ENCODE results near the gene MAP1LC3A. TPM values are rescaled to one million over a fixed set of nuclear protein-coding genes. Genes with fewer than 3 reads are reported as not detected.

Gene MAP1LC3A
- polyA plus RNA-seq, 4 donors = 35.0 to 83.6 (median 53.6) TPM

DNA sequence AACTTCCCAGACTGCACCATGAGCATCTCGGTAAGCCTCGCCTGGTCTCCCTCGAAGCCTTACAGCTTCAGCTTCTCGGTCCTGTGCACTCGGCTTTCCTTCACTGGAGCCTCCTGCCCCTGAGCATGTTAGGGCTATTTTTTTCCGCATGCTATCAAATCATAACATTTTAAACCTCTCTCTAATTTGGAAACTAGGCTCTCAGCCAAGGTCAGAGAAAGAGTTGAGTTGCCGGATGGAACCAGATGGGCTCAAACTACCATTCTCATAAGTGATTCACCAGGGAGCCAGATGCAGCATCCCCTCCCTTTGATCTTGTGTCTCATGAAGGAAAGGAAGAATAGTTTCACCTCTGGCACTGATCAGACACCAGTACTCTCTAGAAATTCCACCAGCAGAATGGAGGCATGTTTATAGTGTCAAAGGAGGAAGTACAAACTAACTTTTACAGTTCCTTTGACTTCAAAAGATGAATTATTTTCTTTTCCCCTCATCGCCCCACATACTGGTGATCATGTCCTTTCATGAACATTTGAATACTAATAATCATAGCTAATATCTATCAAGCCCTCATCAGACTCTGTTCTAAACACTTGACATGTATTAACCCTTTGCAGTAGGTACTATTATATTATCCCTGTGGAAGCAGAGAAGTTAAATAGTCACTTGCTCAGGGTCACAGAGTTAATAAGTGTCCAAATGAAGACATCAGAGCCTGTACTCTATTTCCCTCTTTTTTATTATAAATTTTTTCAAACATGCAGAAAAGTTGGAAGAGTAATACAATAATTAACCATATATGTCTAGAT is 46.7 kb downstream of the MAP1LC3A start:
- Histone ChIP-seq H3K4me3 (ENCODE audit: low read depth in 1 of 3, low read length in 3 of 3) (no peak overlapping the region), H3K36me3 (ENCODE audit: control insufficient read depth in 3 of 3, insufficient read depth in 2 of 3, low read depth in 1 of 3, low read length in 3 of 3) (peaks cover 0 to 9% (median 0%) of the 10 kb centered on the region in 3 donors), H3K27me3 (ENCODE audit: control insufficient read depth in 3 of 3, insufficient read depth in 3 of 3, low read length in 3 of 3) (no peaks in the 10 kb centered on the region), H3K9me3 (ENCODE audit: control insufficient read depth in 2 of 2, insufficient read depth in 1 of 2, low read depth in 1 of 2, low read length in 1 of 2) (peaks cover 0 to 7% of the 10 kb centered on the region in 2 donors), H3K4me1 (ENCODE audit: control insufficient read depth in 3 of 3, insufficient read depth in 2 of 3, low read depth in 1 of 3, low read length in 2 of 3) (no peaks in the 10 kb centered on the region), H3K27ac (ENCODE audit: low read depth in 1 of 3, low read length in 2 of 3) (peak overlapping the region in 1 of 3 donors; percentile 58)
- WGBS, 3 donors = 67 to 89% (median 84%) methylated on average over 8 of the region's 8 CpGs
- no peak for FAIRE-seq
- no peak for DNase-seq

DNA sequence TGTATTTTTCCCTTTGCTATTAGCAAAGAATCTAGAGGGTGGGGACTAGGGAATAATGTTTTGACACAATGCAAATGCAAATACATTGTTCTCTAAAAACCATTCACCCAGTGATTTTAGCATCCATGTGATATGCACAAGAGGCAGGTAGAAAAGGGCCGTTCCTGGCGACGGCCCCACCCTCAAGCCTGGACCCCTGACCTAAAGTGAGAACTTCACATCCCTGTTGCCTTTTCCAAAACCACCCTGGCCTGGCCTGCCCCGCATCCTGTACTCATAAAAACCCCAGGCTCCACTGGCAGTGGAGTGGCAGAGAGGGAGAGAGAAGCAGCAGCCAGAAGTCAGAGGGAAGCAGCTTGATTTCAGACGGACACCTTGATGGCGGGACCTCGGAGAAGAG is 48.5 kb downstream of the MAP1LC3A start:
- H3K9me3 ChIP-seq (ENCODE audit: control insufficient read depth in 2 of 2, insufficient read depth in 1 of 2, low read depth in 1 of 2, low read length in 1 of 2) = peaks cover 0 to 7% of the 10 kb centered on the region in 2 donors
- DNase-seq = no peak
- H3K36me3 ChIP-seq (ENCODE audit: control insufficient read depth in 3 of 3, insufficient read depth in 2 of 3, low read depth in 1 of 3, low read length in 3 of 3) = peaks cover 0 to 7% (median 0%) of the 10 kb centered on the region in 3 donors
- no peaks in the 10 kb centered on the region for H3K27me3 ChIP-seq (ENCODE audit: control insufficient read depth in 3 of 3, insufficient read depth in 3 of 3, low read length in 3 of 3)
- H3K4me1 ChIP-seq (ENCODE audit: control insufficient read depth in 3 of 3, insufficient read depth in 2 of 3, low read depth in 1 of 3, low read length in 2 of 3) = no peaks in the 10 kb centered on the region
- no peak for FAIRE-seq
- no peak overlapping the region for H3K4me3 ChIP-seq (ENCODE audit: low read depth in 1 of 3, low read length in 3 of 3)
- WGBS, 3 donors = 93 to 97% (median 96%) methylated on average over 7 of the region's 7 CpGs
- no peak overlapping the region for H3K27ac ChIP-seq (ENCODE audit: low read depth in 1 of 3, low read length in 2 of 3)

Other genes starting within 250 kb of the MAP1LC3A start
- gene ITCH, start 195.4 kb upstream of the MAP1LC3A start, polyA plus RNA-seq = 10 to 100 TPM; 12.0 to 35.1 (median 16.7) TPM
- gene DYNLRB1, start 42.3 kb upstream of the MAP1LC3A start, polyA plus RNA-seq = 100 to 1,000 TPM; 147 to 306 (median 213) TPM
- gene PIGU, start 118.4 kb downstream of the MAP1LC3A start, polyA plus RNA-seq = 10 to 100 TPM in 2 of 4 donors, 1 to 10 TPM in 2; 4.9 to 34.3 (median 16.2) TPM
- 10 to 100 TPM in 3 of 4 donors, 1 to 10 TPM in 1; 7.7 to 30.6 (median 19.8) TPM for gene TP53INP2, start 145.6 kb downstream of the MAP1LC3A start, polyA plus RNA-seq

All from small intestine (tissue), 7 donors.